ENCODE measurements around the gene SRCIN1.

The SRCIN1 gene

GRCh38 chr17:38617967-38618760 is 12.4 kb upstream of the SRCIN1 start:
- DNase-seq (ENCODE audit: low spot score) (no peak), FAIRE-seq (no peak)

- FAIRE-seq (no peak), DNase-seq (ENCODE audit: low spot score) (no peak)
These were observed 11.5 kb upstream of the SRCIN1 start for GRCh38 chr17:38617074-38617860.

- no peak for DNase-seq (ENCODE audit: low spot score)
- no peak for FAIRE-seq
These were observed 10.6 kb upstream of the SRCIN1 start for GRCh38 chr17:38616361-38616760.

GRCh38 chr17:38613981-38614779 is 8.4 kb upstream of the SRCIN1 start:
- DNase-seq (ENCODE audit: low spot score): no peak
- no peak for FAIRE-seq

GRCh38 chr17:38613525-38613980 is 7.8 kb upstream of the SRCIN1 start:
- DNase-seq (ENCODE audit: low spot score) (no peak), FAIRE-seq (no peak)

- DNase-seq (ENCODE audit: low spot score) (no peak), FAIRE-seq (no peak)
These were observed 6.2 kb upstream of the SRCIN1 start for GRCh38 chr17:38611872-38612376.

- FAIRE-seq: no peak
These were observed 5.5 kb upstream of the SRCIN1 start for GRCh38 chr17:38611070-38611786.

GRCh38 chr17:38609280-38610031 is 3.7 kb upstream of the SRCIN1 start:
- DNase-seq (ENCODE audit: low spot score) (no peak), FAIRE-seq (no peak)

More at GRCh38 chr17:38611070-38611786, 5.5 kb upstream of the SRCIN1 start:
- DNase-seq (ENCODE audit: low spot score): no peak

GRCh38 chr17:38608648-38609047 is 2.9 kb upstream of the SRCIN1 start:
- DNase-seq (ENCODE audit: low spot score) (no peak), FAIRE-seq (no peak)

GRCh38 chr17:38606646-38607611 is 1.2 kb upstream of the SRCIN1 start:
- FAIRE-seq: no peak

GRCh38 chr17:38605411-38605840 is 326 bp downstream of the SRCIN1 start:
- FAIRE-seq (no peak), DNase-seq (ENCODE audit: low spot score) (no peak)

More at GRCh38 chr17:38606646-38607611, 1.2 kb upstream of the SRCIN1 start:
- DNase-seq (ENCODE audit: low spot score): no peak

GRCh38 chr17:38604479-38605403 is 1.0 kb downstream of the SRCIN1 start:
- FAIRE-seq: no peak
- DNase-seq (ENCODE audit: low spot score): no peak

- FAIRE-seq (no peak), DNase-seq (ENCODE audit: low spot score) (no peak)
These were observed 1.8 kb downstream of the SRCIN1 start for GRCh38 chr17:38603786-38604478.

GRCh38 chr17:38602956-38603785 is 2.6 kb downstream of the SRCIN1 start:
- DNase-seq (ENCODE audit: low spot score): no peak
- no peak for FAIRE-seq

GRCh38 chr17:38602453-38602852 is 3.3 kb downstream of the SRCIN1 start:
- no peak for FAIRE-seq

More at GRCh38 chr17:38602453-38602852, 3.3 kb downstream of the SRCIN1 start:
- DNase-seq (ENCODE audit: low spot score): no peak

Data from RCC 7860 (cell line).